LoVo (cell line): ENCODE results near the gene HPCA.

Experiments
- DNase-seq: peaks from one replicate; pipeline ENCODE4 v3.0.0-alpha.2; 2016; ENCODE audit warnings: low spot score

HPCA gene

DNA sequence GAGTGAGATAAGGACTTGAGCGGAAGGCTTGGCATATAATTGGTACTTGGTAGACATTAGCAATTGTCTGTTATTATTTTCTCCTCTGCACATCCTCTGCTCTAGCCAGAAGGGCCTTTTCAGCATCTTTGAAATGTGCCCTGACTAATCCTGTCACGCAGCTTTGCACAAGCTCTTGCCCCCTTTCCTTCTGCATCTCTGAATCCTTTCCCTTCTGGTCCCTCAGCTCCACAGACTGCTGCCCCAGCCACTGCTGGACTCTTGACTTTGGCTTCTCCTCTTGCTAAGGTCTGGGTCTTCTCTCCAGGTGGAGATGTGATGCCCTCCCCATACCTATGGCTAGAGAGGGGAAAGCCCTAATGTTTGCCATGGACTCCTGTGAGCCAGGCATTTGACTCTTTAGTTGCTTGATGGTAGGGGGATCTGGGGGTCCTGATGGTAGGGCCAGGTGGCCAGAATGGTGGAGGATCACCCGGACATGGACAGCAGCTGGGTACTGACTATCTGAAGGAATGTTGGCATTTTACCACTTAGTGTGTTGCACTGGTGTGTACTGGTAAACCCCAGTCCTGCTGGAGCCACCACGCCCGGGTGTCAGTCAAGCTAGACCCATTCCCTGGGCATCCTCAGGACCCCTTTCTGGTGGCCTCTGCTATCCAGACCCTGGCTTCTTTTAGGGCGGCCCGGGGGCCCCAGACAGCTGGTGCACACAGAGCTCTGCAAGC is 4.4 kb downstream of the HPCA start:
- DNase-seq: no peak

DNA sequence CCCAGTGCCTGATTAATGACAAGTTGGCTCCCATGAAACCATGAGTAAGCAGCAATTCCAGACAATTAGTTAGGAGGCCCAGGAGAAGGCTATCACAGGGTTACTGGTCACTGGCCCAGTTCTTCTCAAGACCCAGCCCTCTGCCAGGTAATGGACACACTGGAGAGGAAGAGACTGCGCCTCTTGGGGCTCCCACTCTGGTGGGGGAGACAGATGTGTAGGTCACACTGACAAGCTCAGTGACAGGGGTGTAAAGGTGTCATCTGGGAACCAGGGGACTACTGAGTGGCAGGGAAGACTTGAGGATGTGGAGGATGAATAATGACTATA is 4.9 kb downstream of the HPCA start:
- no peak for DNase-seq

DNA sequence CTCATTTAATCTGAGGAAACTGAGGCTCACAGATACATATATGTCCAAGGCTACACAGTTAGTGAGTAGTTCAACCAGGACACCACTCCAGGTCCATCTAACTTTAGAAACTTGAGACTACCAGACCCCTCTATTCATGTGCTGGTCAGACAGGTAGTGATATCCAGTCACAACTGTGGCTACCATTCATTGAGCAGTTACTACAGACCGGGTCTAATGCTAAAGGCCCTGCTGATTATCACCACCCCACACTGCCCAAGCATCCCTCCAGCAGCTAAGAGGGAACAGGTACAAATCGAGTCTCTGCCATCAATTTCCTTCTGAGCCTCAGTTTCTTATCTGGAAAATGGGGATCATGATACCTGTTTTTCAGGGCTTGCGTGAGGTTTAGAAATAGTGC is 5.3 kb downstream of the HPCA start:
- DNase-seq: no peak

DNA sequence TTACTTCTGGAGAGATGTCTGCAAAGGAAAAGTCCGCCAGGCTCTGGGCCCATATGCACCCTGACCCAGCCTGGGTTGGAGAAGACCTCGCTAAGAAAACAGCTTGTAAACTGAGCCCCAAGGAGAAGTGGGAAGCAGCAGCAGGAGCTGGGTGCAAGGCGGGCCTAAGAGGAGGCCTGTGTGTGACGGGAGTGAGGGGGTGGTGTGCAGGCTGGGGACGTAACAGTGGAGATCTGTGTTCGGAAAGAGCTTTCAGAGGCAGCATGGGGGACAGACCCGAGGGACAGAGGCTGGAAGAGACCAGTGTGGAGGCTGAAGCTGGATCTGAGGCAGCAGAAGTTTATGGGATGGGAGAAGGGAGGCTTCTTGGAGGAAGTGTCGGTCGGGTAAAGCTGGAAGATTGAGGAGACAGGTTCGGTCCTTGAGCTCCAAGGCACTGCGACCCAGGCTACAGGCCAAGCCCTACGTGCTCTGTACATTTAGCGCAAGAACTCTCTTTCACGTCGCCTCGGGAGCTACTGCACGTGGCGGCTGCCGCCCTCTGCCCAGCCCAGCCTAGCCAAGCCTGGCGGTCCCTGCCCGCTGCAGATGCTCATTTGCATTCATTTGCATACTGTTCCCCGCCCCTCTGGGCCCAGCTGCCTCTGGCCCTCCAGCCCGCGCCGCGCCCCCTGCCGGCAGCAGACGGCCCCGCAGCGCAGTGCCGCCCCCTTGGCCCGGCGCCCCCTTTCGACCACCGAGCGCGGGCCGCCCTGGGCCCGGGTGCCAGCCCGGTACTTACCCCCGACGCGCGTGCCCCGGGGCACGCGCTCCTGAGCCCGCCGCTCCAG is 6.3 kb downstream of the HPCA start:
- no peak for DNase-seq

DNA sequence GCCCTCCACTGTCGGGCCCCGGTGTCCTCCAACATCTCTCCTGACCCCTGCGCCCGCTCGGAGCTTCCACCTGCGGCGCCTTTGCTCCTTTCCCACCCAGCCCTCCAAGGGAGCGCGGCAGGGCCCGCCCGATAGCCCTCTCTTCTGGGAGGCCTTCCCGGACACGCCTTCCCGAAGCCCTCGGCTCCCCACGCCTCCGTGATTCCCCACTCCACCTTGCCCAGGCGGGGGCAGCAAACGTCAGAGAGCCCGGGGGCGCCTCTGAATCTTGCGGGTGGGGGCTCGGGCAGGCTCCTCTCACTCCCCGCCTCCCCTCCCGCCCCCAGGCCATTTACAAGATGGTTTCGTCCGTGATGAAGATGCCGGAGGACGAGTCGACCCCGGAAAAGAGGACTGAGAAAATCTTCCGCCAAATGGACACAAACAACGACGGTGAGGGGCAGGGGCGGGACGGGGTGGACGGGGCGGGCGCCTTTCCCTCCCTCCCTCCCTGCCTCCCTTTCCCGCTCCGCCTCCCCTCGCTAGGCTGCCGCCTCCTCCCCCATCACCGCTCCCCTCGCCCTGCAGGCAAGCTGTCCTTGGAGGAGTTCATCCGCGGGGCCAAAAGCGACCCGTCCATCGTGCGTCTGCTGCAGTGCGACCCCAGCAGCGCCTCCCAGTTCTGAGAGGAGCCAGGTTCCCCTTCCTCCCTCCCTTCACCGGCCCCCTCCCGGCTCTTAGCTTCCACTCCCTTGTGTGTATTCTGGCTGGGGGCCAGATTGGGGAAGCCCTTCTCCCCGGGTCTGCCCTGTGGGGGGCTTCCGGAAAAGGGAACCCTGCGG is 7.1 kb downstream of the HPCA start:
- DNase-seq: no peak

DNA sequence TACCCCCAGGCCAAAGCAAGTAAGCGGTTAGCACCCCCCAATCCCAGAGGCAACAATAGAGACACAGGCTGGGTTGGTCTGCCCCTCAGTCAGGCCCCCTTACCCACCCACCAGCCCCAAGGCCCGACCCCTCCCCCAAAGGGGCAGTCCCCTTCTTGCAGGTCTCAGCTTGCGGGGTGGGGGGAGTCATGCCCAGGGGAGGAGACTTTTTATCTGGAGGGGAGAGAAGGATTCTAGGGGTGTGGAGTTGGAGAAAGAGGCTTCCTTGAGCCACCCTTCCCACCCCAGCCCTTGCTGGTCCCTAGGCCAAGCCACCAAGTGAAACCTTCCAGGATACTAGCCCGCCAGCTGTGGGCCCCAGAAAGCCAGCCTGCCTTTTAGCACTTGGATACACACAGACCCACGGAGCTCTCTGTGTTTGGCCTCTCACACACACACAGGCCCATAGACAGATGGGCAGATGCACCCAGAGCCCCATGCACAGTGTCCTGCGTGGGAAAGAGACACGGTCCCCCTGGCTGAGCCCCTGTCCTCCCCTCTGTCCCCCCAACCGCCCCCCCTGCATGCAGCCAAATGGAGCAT is 7.8 kb downstream of the HPCA start:
- no peak for DNase-seq

DNA sequence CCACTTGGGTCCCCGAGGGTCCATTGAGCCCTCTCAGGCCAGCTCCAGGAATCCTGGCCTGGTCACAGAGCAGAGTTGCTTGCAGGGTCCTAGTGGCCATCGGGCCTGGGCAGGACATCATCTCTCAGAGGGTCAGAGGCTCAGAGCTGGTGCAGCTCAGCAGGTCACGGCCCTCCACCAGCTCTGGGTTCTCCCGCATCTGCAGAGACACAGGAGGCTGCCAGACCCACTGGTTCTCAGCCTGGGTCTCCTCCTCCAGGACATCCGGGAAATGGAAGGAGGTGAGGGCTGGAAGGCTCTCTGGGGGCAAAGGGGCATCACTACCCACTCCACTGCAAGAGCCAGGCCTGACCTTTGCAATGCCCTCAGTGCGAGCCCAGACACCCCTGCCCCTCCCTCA is 8.4 kb downstream of the HPCA start:
- no peak for DNase-seq

DNA sequence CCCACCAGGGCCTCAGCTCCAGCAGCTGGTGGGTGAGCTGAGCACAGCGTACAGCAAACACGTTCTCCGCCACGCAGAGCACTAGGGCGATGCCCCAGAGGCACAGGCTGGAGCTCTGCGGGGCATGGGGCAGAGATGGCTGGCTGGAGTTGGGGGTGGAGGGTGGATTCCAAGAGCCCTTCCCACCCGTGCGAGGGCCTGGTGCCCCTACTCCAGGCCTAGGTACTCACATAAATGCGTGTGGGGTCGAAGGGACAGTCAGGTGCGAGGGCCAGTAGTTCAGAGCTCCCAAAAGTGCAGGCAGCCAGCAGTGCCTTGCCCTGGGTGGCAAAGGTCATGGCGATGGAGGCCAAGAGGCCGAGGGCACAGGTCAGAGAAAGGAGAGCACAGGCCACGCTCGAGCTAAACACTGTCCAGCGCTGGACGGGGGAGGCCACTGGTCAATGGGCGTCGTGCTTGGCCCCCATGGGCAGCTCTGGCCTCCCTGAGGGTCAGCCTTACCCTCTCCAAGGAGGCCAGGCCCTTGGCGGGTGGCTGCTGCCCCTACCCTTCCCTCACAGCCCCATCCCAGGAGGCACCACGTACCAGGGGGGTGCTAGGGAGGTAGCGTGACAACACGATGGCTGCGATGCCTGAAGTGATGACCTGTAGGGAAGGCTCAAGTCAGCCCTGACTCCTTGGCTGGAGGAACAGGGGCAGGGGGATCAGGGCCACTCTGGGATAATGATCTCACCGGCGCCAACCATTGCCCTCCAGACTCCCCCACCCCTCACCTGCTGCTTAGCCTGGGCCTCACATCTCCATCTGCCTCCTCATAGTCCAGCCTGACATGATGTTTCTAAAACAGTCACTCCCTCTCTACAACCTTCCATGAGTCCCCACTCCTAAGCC is 9.3 kb downstream of the HPCA start:
- DNase-seq: no peak

DNA sequence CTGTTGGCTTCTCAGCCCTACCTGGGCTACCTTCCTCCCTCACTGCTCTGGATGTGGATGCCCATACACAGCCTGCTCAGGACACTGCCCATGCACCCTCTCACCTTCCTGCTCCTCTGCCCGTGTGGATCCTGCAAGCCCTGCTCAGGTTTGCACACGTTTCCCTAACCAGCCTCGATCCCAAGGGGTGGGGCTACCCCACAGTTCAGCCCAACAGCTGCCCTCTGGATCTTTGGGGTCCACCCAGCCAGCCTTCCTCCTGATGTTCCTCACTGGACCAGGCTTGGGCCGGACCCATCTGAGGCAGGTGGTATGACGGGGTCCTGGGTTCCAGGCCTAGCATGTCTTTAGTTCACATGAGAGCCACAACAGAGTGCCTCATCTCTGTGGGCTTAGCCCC is 10.2 kb downstream of the HPCA start:
- DNase-seq: no peak

DNA sequence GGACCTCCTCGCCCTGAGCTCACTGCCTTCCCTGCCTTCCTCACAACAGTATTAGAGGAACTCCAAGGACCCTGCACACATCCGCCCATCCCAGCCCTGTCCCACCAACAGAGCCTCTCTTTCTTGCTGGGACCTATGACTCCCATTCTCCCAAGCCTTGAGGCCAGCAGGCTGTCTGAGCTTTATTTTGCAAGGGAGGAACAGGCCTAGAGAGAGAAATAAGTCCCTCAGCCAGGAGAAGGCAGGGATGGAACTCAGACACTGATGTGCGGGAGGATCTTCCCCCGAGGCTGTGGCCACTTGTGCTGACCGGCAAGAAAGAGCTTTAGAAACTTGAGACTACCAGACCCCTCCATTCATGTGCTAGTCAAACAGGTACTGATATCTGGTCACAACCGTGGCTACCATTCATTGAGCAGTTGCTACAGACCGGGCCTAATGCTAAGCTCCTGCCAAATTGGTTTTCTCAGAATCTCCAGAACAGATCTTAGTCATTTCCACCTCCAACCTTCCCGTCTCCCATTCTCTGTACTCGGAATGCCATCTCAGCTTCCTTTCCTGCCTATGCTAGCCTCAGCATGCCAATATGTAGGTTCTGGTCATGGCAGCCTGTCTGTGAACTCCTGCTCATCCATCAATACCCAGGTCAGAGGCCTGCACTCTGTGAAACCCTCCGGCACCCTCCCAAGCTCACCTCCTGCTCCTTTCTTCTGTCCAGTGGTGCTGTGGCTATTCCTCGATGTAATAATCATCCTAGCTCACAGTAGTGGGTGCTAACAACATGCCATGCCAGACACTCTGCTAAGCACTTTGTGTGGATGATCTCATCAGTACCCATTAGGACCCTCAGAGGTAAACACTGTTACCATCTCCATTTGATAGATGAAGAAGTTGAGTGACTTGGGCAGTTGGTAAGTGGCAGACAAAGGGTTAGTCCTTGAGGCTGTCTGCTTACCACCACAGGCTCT is 11.1 kb downstream of the HPCA start:
- no peak for DNase-seq

DNA sequence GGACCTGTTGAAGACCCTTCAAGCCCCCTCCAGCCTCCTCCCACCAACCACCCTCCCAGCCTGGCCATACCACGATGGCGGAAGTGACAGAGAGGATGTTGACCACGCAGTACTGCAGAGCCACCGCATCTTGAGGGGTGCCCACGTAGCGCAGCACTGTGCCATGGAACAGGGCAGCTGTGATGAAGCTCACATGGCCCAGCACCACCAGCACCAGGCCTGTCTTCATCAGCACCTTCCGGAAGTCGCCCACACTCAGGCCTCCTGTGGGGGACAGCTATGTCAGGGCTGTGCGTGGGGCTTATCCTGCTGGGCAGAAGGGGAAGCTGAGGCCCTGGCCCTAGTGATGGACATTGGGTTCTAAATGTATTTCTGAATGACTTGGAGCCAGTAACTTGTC is 11.8 kb downstream of the HPCA start:
- no peak for DNase-seq

DNA sequence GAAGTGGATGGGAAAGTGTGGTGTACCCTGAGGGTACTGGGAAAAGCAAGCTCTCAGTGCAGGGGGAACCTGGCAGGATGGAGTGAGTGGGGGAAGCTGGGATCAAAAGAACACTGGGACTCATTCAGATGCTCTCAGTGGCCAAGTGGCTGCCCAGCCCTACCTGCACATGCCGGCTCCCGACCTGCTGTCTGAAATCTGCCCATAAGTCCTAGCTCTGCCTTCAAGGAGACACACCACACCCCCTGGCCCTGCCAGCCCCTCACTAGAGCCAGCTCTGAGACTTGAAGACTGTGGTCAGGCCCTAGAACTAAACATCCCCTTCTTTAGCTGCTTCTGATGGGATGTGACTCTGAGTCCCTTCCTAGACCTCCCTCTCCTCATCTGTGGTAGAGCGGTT is 12.7 kb downstream of the HPCA start:
- DNase-seq: no peak

DNA sequence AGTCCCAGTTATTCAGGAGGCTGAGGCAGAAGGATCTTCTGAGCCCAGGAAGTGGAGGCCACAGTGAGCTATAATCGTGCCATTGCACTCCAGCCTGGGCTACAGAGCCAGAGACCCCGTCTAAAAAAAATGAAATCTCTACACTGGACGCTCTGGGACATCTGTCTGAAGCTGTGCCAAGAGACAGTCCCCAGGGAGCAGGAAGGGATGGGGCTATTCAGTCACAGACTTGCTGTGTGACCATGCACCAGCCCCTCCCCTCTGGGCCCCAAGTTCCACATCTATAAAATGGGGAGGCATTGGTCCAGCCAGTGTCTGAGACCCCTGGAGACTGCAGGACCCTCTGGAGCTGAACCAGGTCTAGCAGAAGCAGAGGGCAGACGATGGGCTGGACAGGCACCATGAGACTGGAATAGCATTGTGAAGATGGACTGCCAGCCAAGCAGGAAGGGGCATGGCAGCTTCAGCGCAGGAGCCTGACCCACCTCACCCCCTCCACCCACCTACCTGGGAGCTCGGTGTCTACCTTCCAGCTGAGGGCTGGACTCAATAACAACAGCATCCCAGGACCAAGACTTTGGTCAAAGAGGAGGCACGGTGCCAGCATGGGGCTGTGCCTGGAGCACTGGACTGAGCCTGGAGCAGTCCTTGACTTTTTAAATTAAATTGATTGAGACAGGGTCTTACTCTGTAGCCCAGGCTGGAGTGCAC is 13.4 kb downstream of the HPCA start:
- no peak for DNase-seq

DNA sequence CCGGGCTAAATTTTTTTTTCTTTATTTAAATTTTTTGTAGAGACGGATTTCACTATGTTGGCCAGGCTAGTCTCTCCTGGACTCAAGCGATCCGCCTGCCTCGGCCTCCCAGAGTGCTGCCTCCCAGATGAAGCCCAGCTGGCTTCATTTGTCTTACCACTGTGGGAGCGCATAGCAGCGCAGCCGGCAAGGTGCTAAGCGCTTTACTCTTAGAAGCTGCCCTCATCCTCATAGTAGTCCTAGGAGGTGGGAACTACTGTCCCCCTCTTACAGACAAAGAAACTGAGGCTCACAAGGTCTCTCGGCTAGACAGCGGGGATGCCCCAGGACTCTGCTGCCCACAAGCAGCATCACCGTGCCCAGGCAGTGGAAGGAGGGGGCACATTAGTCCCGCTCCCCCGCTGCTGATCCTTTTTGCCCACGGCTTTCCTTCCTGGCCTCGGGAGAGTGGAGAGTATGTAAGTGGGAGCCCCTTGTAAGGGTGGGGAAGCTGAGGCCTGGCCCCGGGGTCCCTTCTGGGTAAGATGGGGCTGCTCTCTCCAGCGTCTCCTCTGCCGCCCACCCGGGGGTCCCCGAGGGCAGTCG is 14.2 kb downstream of the HPCA start:
- DNase-seq: no peak

DNA sequence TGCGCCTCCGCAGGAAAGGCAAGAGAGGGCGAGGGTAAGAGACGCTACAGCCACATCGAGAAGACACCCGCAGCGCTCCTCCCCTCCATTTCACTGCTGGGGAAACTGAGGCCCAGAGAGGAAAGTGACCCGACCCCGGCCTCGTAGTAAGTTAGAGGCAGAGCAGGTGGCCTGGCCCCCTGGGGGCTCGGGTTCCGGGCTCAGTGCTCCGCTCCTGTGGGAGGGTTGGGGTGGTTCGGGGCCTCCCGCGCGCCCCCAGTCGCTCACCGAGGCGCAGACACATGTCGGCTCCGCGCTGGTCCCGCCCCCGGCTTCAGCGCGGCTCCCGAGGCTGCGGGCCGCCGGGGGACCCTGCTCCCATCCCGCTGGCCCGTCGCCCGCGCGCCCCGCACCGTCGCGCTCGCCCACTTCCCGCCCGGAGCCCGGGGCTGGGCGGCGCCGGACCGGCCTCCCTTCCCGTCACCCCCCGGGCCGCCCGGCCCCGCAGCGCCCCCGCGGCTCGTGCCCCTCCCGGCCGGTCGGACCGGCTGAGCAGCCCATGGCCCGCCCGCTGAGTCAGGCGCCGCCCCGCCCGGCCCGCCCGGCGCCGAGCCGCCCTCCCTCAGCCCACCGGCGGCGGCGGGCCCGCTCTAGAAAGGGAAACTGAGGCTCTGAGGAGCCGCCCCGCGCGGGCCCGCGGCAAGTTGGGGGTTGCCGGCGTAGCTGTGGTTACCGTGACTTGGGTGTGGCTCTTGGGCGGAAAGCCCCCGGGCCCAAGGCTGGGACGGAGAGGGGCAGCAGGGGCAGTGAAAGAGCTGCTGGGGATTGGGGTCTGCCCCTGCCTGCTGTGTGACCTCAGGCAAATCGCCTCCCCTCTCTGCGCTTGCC is 14.9 kb downstream of the HPCA start, which contains the start of gene TMEM54:
Gene TMEM54 (minus strand): TSS at position 434 of the 867 bp plus-strand sequence. CDS start 151 bp downstream, at position 283.
- peak; percentile 58 for DNase-seq

DNA sequence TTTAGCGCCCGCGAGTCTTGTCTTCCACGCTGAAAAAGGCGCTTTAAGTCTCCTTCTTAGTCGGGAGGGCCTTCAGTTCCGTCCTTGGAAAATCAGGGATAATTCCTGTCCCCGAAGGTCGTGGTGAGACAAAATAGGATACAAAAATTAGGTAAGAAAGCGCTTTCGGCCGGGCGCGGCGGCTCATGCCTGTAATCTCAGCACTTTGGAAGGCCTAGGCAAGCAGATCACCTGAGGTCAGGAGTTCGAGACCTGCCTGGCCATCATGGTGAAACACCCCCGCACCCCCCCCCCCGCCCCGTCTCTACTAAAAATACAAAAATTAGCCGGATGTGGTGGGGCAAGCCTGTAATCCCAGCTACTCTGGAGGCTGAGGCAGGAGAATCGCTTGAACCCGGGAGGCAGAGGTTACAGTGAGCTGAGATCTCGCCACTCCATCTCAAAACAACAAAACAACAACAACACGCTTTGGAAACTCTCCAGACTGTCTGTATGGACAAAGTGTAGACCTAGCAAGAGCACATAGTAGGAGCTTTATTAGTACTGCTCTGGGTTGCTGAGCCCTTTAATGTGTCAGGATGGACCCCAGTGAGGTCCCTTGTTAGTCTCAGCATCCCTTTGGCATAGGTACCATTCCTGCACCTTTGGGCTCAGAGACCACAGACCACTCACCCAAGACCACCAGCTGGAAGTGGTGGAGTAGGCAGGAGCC is 15.7 kb downstream of the HPCA start:
- no peak for DNase-seq

DNA sequence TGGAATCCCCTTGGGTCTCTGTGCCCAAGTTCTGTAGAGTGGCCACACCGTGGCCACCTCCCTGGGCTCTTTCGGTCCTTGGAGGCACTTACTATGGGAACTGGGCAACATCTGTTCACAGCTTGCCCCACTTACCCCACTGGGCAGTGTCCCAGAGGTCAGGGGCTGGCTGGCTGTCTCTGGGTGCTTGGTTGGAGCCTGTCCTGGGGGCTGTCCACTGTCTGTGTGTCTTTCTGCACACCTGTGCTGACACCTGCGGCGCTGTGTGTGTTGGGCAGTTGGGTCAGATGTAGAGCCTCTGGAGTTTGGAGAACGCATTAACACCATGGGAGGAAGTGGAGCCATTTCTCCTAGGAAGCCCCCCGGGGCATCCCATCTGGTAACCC is 16.2 kb downstream of the HPCA start:
- DNase-seq: no peak
